HG03097 (cell line): Measurements from ENCODE around the gene FFAR1.

Source experiments
- ATAC-seq: cut with Tn5 transposase; IDR thresholded peaks from one replicate; pipeline ENCODE4 v1.9.1; 2021; ENCODE audit not compliant: unreplicated experiment, low FRiP score

Gene FFAR1

GRCh38 chr19:35383536-35383935, 35.8 kb downstream of the FFAR1 start:
- no peak for ATAC-seq

- no peak for ATAC-seq
These were observed 40.8 kb downstream of the FFAR1 start for GRCh38 chr19:35388277-35389054.

DNA sequence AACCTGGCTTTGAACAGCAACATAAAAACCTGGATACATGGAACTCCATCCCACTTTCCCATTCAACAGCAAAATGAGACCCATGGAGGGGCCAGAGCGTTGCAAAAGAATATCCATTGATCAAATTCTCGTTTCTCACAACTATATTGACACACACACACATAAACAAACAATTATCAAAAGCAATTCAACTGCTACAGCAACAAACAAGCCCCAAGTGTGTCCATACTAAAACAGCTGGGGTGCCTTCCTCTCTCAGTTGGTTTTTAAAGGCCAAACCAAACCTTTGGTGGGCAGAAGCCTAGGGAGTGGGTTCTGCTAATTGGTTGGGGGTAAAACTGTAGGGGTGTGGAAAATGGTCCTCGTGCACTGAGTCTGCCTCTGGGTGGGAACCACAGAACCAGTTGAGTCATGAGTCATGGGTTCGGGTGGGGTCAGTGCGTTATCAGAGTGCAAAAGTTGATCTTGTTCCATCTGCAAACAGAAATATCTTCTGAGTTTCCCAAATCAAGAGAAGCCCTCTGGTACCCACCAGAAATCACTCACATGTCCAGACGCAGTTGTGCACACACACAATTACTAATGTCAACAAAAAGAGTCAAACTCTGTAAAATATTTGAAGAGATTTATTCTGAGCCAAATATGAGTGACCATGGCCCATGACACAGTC, 41.6 kb downstream of the FFAR1 start:
- no peak for ATAC-seq

GRCh38 chr19:35392742-35393715, 45.3 kb downstream of the FFAR1 start:
- no peak for ATAC-seq

GRCh38 chr19:35395382-35396199, 47.9 kb downstream of the FFAR1 start:
- no peak for ATAC-seq

DNA sequence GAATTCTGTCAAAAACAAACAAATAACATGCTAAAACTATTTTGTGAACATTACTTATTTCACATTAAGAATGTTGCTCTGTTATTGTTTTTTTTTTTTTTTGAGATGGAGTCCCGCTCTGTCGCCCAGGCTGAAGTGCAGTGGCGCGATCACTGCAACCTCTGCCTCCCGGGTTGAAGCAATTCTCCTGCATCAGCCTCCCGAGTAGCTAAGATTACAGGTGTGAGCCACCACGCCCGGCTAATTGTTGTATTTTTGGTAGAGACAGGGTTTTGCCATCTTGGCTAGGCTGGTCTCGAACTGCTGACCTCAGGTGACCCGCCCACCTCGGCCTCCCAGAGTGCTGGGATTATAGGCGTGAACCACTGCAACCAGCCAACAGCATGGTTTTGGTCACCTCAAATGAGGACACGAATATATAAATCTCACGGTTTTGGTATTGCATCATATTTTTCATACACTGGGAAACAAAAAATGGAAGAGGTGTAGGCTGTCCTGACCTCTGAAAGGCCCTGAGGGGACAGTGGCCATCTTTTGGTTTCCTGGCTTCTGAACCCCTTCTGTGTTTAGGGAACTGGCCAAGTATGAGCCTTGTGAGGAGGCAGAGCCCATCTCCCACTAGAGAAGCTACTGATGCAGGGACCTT, 48.7 kb downstream of the FFAR1 start:
- ATAC-seq: no peak

- ATAC-seq: no peak
These were observed 49.4 kb downstream of the FFAR1 start for GRCh38 chr19:35397064-35397463.
